ENCODE results near the gene COQ2.

DNA sequence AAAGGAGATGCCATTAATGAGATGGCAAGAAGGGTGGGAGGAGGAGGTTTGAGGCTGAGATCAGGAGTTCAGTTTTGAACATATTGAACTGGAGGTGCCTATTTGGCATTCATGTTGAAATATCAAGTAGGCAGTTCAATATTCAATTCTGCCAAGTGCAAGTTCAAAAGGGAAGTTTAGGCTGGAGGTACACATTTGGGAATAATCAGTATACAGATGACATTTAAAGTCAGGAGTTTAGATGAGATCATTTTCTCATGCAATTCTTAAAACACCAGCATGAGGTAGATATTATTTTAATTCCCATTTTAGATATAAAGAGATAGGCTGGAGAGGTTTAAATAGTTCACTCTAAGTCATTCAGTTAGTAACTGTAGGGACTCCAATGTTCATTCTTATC is 26.1 kb downstream of the COQ2 start:
- TF ChIP-seq, protein P1, sequence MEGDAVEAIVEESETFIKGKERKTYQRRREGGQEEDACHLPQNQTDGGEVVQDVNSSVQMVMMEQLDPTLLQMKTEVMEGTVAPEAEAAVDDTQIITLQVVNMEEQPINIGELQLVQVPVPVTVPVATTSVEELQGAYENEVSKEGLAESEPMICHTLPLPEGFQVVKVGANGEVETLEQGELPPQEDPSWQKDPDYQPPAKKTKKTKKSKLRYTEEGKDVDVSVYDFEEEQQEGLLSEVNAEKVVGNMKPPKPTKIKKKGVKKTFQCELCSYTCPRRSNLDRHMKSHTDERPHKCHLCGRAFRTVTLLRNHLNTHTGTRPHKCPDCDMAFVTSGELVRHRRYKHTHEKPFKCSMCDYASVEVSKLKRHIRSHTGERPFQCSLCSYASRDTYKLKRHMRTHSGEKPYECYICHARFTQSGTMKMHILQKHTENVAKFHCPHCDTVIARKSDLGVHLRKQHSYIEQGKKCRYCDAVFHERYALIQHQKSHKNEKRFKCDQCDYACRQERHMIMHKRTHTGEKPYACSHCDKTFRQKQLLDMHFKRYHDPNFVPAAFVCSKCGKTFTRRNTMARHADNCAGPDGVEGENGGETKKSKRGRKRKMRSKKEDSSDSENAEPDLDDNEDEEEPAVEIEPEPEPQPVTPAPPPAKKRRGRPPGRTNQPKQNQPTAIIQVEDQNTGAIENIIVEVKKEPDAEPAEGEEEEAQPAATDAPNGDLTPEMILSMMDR (conservative IDR thresholded peaks at IDR 0.05): no peak
- TF ChIP-seq EZH2 (IDR thresholded peaks at IDR 0.05; ENCODE audit: low read depth): no peak
